Uterus (tissue), 4 donors: ENCODE measurements around the gene FXYD2. TPM values are rescaled to one million over a fixed set of nuclear protein-coding genes. Genes with fewer than 3 reads are reported as not detected.

Source experiments
- DNase-seq, 2 donors: peaks; one replicate each; pipeline ENCODE4 v3.0.0-alpha.2; 2019 to 2020
- H3K27ac ChIP-seq, 2 donors: fragments of 200-600 bp; sonication (generic); 1 replicate in 1 of 2; 2 replicates in 1 of 2; pipeline ENCODE4 v1.5.1; 2016 to 2018
- H3K27me3 ChIP-seq, 2 donors: fragments of 200-600 bp; sonication (generic); one replicate each; pipeline ENCODE4 v1.5.1; 2018 to 2019; ENCODE audit warnings: control low read depth in 1 of 2
- H3K36me3 ChIP-seq, 2 donors: fragments of 200-600 bp; sonication (generic); one replicate each; pipeline ENCODE4 v1.5.1; 2019; ENCODE audit warnings: control low read depth in 1 of 2
- H3K4me1 ChIP-seq, 2 donors: fragments of 200-600 bp; sonication (generic); one replicate each; pipeline ENCODE4 v1.5.1; 2018 to 2019; ENCODE audit warnings: control low read depth in 1 of 2
- H3K4me3 ChIP-seq, 2 donors: fragments of 200-600 bp; sonication (generic); 1 replicate in 1 of 2; 2 replicates in 1 of 2; pipeline ENCODE4 v1.5.1; 2018 to 2019; ENCODE audit warnings: mild to moderate bottlenecking in 1 of 2
- H3K9me3 ChIP-seq, 2 donors: fragments of 200-600 bp; sonication (generic); one replicate each; pipeline ENCODE4 v1.5.1; 2019; ENCODE audit warnings: control low read depth in 1 of 2
- CTCF ChIP-seq, 4 experiments: fragments of 200-600 bp in 2 of 4; fragments of 450-650 bp in 2 of 4; sonication (generic) in 2 of 4; IDR thresholded peaks; one replicate each; pipeline ENCODE4 v1.5.1; 2016 to 2019; ENCODE audit warnings: antibody characterized with exemption in 4 of 4, mild to moderate bottlenecking in 2 of 4, moderate library complexity in 1 of 4
- POLR2A ChIP-seq, 2 donors: fragments of 450-650 bp; IDR thresholded peaks; one replicate each; pipeline ENCODE4 v1.6.1; 2016; ENCODE audit warnings: antibody characterized with exemption in 2 of 2, mild to moderate bottlenecking in 1 of 2, moderate library complexity in 1 of 2
- intact Hi-C: fragments of 100-400 bp; cut with DNase I; formaldehyde crosslinking; loops from one replicate; pipeline ENCODE4 v1.15.1; 2023; ENCODE audit warnings: low total_unique reads
- total RNA-seq, 4 donors: library from RNA; depleted of rRNA in 3 of 4; stranded (reverse); fragments of >200 nt in 3 of 4; gene quantifications; one replicate each; pipeline versions ENCODE4 v1.1.0 to v1.2.4, GENCODE V29; 2014 to 2023
- donor health status: DM: yes; HTN: yes; CAD: no.

Gene FXYD2
- total RNA-seq, 4 donors from 2014 or later: 2.1 to 36.4 (median 6.2) TPM

- Histone ChIP-seq H3K4me1 (no peaks in the 10 kb centered on the region), H3K36me3 (no peaks in the 10 kb centered on the region), H3K4me3 (no peak overlapping the region), H3K9me3 (no peaks in the 10 kb centered on the region), H3K27me3 (peaks cover 0 to 1% of the 10 kb centered on the region in 2 donors), H3K27ac (no peak overlapping the region)
- intact Hi-C loops: no loop called here
- no peak for DNase-seq
- TF ChIP-seq CTCF (IDR thresholded peaks at IDR 0.05): no peak
- TF ChIP-seq POLR2A (IDR thresholded peaks at IDR 0.05): no peak
These were observed 34.3 kb downstream of the FXYD2 start for GRCh38 chr11:117790279-117790678.

GRCh38 chr11:117789241-117789640 lies 35.3 kb downstream of the FXYD2 start:
- H3K4me1 ChIP-seq: no peaks in the 10 kb centered on the region
- intact Hi-C loops: no loop called here

GRCh38 chr11:117786135-117786870 lies 38.2 kb downstream of the FXYD2 start:
- no peaks in the 10 kb centered on the region for H3K9me3 ChIP-seq
- no peak for TF ChIP-seq CTCF (IDR thresholded peaks at IDR 0.05)
- no peak for TF ChIP-seq POLR2A (IDR thresholded peaks at IDR 0.05)
- intact Hi-C loops: no loop called here
- no peak overlapping the region for H3K4me3 ChIP-seq
- no peak for DNase-seq
- no peaks in the 10 kb centered on the region for H3K36me3 ChIP-seq
- H3K27me3 ChIP-seq: no peaks in the 10 kb centered on the region
- H3K4me1 ChIP-seq: no peaks in the 10 kb centered on the region
- no peak overlapping the region for H3K27ac ChIP-seq

More at GRCh38 chr11:117789241-117789640, 35.3 kb downstream of the FXYD2 start:
- H3K27me3 ChIP-seq: no peaks in the 10 kb centered on the region
- H3K27ac ChIP-seq: no peak overlapping the region
- H3K9me3 ChIP-seq: no peaks in the 10 kb centered on the region
- no peak overlapping the region for H3K4me3 ChIP-seq
- TF ChIP-seq CTCF (IDR thresholded peaks at IDR 0.05): no peak
- TF ChIP-seq POLR2A (IDR thresholded peaks at IDR 0.05): no peak
- no peak for DNase-seq
- no peaks in the 10 kb centered on the region for H3K36me3 ChIP-seq

- no peak for TF ChIP-seq CTCF (IDR thresholded peaks at IDR 0.05)
- no peak for TF ChIP-seq POLR2A (IDR thresholded peaks at IDR 0.05)
- H3K9me3 ChIP-seq: no peaks in the 10 kb centered on the region
- no peaks in the 10 kb centered on the region for H3K4me1 ChIP-seq
- H3K27me3 ChIP-seq: no peaks in the 10 kb centered on the region
- H3K36me3 ChIP-seq: no peaks in the 10 kb centered on the region
- H3K27ac ChIP-seq: no peak overlapping the region
- DNase-seq: no peak
- no peak overlapping the region for H3K4me3 ChIP-seq
- intact Hi-C loops: no loop called here
These were observed 42.4 kb downstream of the FXYD2 start for GRCh38 chr11:117782101-117782500.

- Histone ChIP-seq H3K27ac (no peak overlapping the region), H3K4me3 (no peak overlapping the region), H3K9me3 (no peaks in the 10 kb centered on the region), H3K27me3 (no peaks in the 10 kb centered on the region), H3K4me1 (no peaks in the 10 kb centered on the region), H3K36me3 (no peaks in the 10 kb centered on the region)
- intact Hi-C loops: no loop called here
- TF ChIP-seq CTCF (IDR thresholded peaks at IDR 0.05) (no peak), POLR2A (IDR thresholded peaks at IDR 0.05) (no peak)
- no peak for DNase-seq
These were observed 42.9 kb downstream of the FXYD2 start for GRCh38 chr11:117781627-117782026.
